Upper lobe of left lung (tissue), 6 donors: ENCODE data around the gene COL11A2. TPM values are rescaled to one million over a fixed set of nuclear protein-coding genes. Genes with fewer than 3 reads are reported as not detected.
A peak's percentile ranks its signal among the peaks of the same experiment; 100 is the strongest.

Experiments used
- ATAC-seq, 2 donors: fragments of 200-7000 bp; cut with Tn5 transposase; one replicate each; pipeline ENCODE4 v1.9.1; 2022; ENCODE audit warnings: mild to moderate bottlenecking in 2 of 2, moderate library complexity in 2 of 2; ENCODE audit not compliant: low FRiP score in 2 of 2
- DNase-seq, 2 donors: peaks; one replicate each; pipeline ENCODE4 v3.0.0-alpha.2; 2019 to 2020
- H3K27ac ChIP-seq, 4 donors: fragments of 200-600 bp; sonication (generic); one replicate each; pipeline ENCODE4 v1.5.1; 2016 to 2019
- H3K27me3 ChIP-seq, 4 donors: fragments of 200-600 bp; sonication (generic); one replicate each; pipeline ENCODE4 v1.5.1; 2017 to 2019
- H3K36me3 ChIP-seq, 4 donors: fragments of 200-600 bp; sonication (generic); one replicate each; pipeline ENCODE4 v1.5.1; 2016 to 2019
- H3K4me1 ChIP-seq, 4 donors: fragments of 200-600 bp; sonication (generic); one replicate each; pipeline ENCODE4 v1.5.1; 2018 to 2019
- H3K4me3 ChIP-seq, 4 donors: fragments of 200-600 bp; sonication (generic); one replicate each; pipeline ENCODE4 v1.5.1; 2017 to 2019; ENCODE audit warnings: mild to moderate bottlenecking in 2 of 4, moderate library complexity in 1 of 4
- H3K9me3 ChIP-seq, 4 donors: fragments of 200-600 bp; sonication (generic); one replicate each; pipeline ENCODE4 v1.5.1; 2018 to 2019
- EP300 ChIP-seq, 4 donors: sonication (generic); formaldehyde crosslinking; IDR thresholded peaks; one replicate each; pipeline ENCODE4 v1.5.1; 2017; ENCODE audit warnings: antibody characterized with exemption in 4 of 4, control low read depth in 2 of 4
- POLR2A ChIP-seq, 4 donors: fragments of 450-650 bp; IDR thresholded peaks; one replicate each; pipeline ENCODE4 v1.5.1; 2016 to 2017; ENCODE audit warnings: antibody characterized with exemption in 4 of 4, mild to moderate bottlenecking in 2 of 4
- POLR2AphosphoS5 ChIP-seq, 2 donors: sonication (generic); formaldehyde crosslinking; IDR thresholded peaks; one replicate each; pipeline ENCODE4 v1.5.1; 2017; ENCODE audit warnings: antibody characterized with exemption in 2 of 2
- WGBS, 2 donors: methylation state at CpG; one replicate each; pipeline ENCODE4 v1.1.5; 2017 to 2018; 5-methylcytosine and 5-hydroxymethylcytosine counted together
- total RNA-seq, 6 donors: library from RNA; depleted of rRNA in 4 of 6; stranded (reverse); fragments of >200 nt in 4 of 6; gene quantifications; one replicate each; pipeline versions ENCODE4 v1.1.0 to v1.2.1, GENCODE V29; 2016 to 2021
- TF ChIP-seq, protein P1 (sequence below), 6 experiments: fragments of 450-650 bp in 4 of 6; fragments of 200-600 bp in 2 of 6; sonication (generic) in 2 of 6; IDR thresholded peaks; one replicate each; pipeline ENCODE4 v1.5.1; 2016 to 2019; ENCODE audit warnings: antibody characterized with exemption in 6 of 6
- donor health status: DM: no; HTN: no; CAD: no; lungs with moderate emphysema.
- donor health status: DM: no; HTN: yes; CAD: no; lungs with severe emphysema.

COL11A2 gene
- total RNA-seq, 6 donors from 2014 or later, result 0.20 to 2.1 (median 0.74) TPM

DNA sequence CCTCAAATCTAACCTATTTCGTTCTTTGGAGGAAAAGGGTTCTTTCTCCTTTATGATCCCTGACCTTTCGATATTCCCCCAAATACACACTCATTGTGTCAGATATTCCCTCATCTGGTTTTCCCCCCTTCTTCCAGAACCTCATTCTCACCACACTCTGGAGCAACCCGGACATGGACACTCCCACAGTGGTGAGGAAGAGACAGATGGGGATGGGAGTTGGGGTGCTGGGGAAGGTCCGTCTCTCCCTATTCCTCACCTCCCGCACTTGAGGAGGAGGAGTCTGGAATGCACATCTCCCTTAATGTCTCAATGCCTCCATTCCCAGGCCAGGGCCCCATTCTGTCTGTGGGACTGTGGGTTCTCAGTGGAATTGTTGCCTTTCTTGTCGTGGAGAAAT is 9.7 kb upstream of the COL11A2 start:
- H3K27me3 ChIP-seq, result no peaks in the 10 kb centered on the region
- ATAC-seq (no peak), DNase-seq (no peak)
- peak overlapping the region in 2 of 4 donors; percentile 97 to 99 for H3K27ac ChIP-seq
- peak overlapping the region in 3 of 4 donors; percentile 69 to 93 (median 85) for H3K4me3 ChIP-seq
- no peak for TF ChIP-seq POLR2AphosphoS5 (IDR thresholded peaks at IDR 0.05)
- no peak for TF ChIP-seq POLR2A (IDR thresholded peaks at IDR 0.05)
- TF ChIP-seq, protein P1, sequence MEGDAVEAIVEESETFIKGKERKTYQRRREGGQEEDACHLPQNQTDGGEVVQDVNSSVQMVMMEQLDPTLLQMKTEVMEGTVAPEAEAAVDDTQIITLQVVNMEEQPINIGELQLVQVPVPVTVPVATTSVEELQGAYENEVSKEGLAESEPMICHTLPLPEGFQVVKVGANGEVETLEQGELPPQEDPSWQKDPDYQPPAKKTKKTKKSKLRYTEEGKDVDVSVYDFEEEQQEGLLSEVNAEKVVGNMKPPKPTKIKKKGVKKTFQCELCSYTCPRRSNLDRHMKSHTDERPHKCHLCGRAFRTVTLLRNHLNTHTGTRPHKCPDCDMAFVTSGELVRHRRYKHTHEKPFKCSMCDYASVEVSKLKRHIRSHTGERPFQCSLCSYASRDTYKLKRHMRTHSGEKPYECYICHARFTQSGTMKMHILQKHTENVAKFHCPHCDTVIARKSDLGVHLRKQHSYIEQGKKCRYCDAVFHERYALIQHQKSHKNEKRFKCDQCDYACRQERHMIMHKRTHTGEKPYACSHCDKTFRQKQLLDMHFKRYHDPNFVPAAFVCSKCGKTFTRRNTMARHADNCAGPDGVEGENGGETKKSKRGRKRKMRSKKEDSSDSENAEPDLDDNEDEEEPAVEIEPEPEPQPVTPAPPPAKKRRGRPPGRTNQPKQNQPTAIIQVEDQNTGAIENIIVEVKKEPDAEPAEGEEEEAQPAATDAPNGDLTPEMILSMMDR (IDR thresholded peaks at IDR 0.05), result no peak
- TF ChIP-seq EP300 (IDR thresholded peaks at IDR 0.05), result no peak
- H3K9me3 ChIP-seq, result no peaks in the 10 kb centered on the region
- H3K4me1 ChIP-seq, result peaks cover 51 to 74% (median 56%) of the 10 kb centered on the region in 4 donors
- peaks cover 12 to 30% (median 21%) of the 10 kb centered on the region in 4 donors for H3K36me3 ChIP-seq
- 82 to 91% methylated on average over 6 of the region's 6 CpGs for WGBS, 2 donors

DNA sequence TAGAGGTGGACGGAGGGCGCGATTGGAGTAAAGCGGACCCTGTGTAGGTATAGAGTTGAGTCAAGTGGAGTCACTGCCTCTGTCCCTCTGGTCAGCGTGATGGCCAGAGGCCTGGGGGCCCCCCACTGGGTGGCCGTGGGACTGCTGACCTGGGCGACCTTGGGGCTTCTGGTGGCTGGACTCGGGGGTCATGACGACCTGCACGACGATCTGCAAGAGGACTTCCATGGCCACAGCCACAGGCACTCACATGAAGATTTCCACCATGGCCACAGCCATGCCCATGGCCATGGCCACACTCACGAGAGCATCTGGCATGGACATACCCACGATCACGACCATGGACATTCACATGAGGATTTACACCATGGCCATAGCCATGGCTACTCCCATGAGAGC is 8.9 kb upstream of the COL11A2 start:
- H3K4me3 ChIP-seq, result peak overlapping the region; percentile 69 to 93 (median 84)
- H3K4me1 ChIP-seq, result peaks cover 49 to 70% (median 54%) of the 10 kb centered on the region in 4 donors
- DNase-seq (peak in 1 of 2 donors; percentile 84), ATAC-seq (peak in 1 of 2 donors; percentile 1)
- H3K9me3 ChIP-seq, result no peaks in the 10 kb centered on the region
- TF ChIP-seq EP300 (IDR thresholded peaks at IDR 0.05), result no peak
- TF ChIP-seq, protein P1 (IDR thresholded peaks at IDR 0.05), result peak in 2 of 6 experiments; percentile 23 to 32
- H3K27ac ChIP-seq, result peak overlapping the region; percentile 97 to 99 (median 98)
- H3K27me3 ChIP-seq, result no peaks in the 10 kb centered on the region
- 0 to 7% methylated on average over 7 to 14 of the region's 14 CpGs for WGBS, 2 donors
- peaks cover 18 to 38% (median 29%) of the 10 kb centered on the region in 4 donors for H3K36me3 ChIP-seq

DNA sequence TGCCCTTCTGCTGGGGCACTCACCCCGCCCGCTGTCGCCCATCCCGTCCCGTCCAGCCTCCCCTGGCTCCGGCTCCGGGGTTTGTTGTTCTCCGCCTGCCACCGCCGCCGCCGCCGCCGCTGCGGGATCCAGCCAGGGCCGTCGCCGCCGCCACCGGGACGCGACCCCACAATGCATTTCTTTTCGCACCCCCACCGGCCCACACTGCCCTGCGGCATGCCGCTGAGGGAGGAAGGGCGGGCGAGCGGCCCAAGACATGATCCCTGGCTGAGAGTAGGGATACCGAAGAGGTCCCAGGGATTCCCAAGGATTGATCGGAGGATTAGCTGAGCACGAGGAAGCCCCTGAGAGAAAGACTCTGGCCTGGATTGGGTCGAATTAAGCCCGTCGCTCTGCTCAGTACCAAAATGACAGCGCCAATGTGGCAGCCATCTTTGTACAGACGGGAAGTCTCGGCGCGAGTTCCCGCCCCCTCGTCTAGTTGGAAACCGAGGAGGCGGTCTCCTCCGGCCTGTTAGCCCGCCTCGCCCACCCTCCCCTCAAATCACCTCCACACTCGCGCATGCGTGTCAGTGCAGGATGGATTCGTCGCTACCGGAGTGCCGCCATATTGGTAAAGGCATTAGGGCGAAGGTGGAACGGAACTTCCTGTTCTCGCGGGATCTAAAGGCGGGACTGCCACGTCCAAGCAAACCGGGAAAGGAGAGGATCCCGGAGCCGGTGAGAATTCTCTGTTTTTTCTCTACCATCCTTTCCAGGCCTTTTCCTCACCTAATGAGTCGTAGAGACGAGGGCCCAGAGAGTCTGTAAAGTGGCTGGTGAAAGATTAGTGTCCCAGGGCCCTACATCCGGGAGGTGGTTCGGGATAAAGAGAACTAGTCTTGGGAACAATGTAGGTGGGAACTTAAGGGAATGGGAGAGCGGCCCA is 8.2 kb upstream of the COL11A2 start, which contains the start of the genes RXRB and SLC39A7:
Gene RXRB (minus strand): TSS at position 447 of the 928 bp plus-strand sequence. CDS start 189 bp downstream, at position 258.
Gene SLC39A7 (plus strand): TSS at position 649 of the 928 bp plus-strand sequence. CDS start 379 bp downstream, outside the sequence.
- WGBS, 2 donors, result 1% methylated on average over 34 to 55 of the region's 68 CpGs
- Histone ChIP-seq H3K9me3 (no peaks in the 10 kb centered on the region), H3K4me3 (peak within 1 kb of the TSS; percentile 69 to 93 (median 84)), H3K27ac (peak within 1 kb of the TSS; percentile 97 to 99 (median 98)), H3K27me3 (no peaks in the 10 kb centered on the region), H3K4me1 (peaks cover 49 to 68% (median 53%) of the 10 kb centered on the region in 4 donors), H3K36me3 (peaks cover 23 to 45% (median 35%) of the 10 kb centered on the region in 4 donors)
- no peak for TF ChIP-seq EP300 (IDR thresholded peaks at IDR 0.05)
- peak in 2 of 4 donors; percentile 79 to 88 for TF ChIP-seq POLR2A (IDR thresholded peaks at IDR 0.05)
- TF ChIP-seq, protein P1 (IDR thresholded peaks at IDR 0.05), result peak in 2 of 6 experiments; percentile 10 to 21
- TF ChIP-seq POLR2AphosphoS5 (IDR thresholded peaks at IDR 0.05), result peak; percentile 76 to 84
- peak; percentile 95 to 99 for DNase-seq
- ATAC-seq, result peak; percentile 93

DNA sequence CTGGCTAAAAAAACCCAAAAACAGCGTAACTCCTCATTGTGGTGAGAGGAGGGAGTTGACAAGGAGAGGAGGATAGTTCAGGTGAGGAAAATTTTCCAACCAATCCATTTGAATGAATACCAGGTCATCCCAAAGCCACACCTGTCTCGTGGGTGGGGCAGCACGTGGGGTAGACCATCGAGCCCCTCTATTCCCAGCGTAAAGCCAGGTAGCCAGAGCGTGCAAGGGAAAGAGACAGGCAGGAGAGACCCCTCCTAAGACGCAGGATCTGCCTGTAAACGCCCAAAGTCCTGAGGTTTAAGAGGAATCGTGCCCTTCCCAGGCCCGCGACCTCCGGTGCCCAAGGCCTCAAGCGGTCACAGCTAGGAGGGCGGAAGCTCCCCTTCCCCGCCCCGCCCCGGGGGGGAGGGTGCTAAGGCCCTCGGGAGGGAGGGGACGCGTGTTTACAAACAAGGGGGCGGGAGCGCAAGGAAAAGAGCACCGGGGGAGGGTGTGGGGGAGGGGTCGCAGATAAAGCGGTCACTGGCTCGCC is 7.5 kb upstream of the COL11A2 start:
- ATAC-seq (peak; percentile 8 to 65), DNase-seq (peak; percentile 81 to 93)
- Histone ChIP-seq H3K36me3 (peaks cover 25 to 52% (median 42%) of the 10 kb centered on the region in 4 donors), H3K4me3 (peak overlapping the region; percentile 69 to 93 (median 84)), H3K9me3 (no peaks in the 10 kb centered on the region), H3K27ac (peak overlapping the region; percentile 97 to 99 (median 98)), H3K4me1 (peaks cover 42 to 60% (median 46%) of the 10 kb centered on the region in 4 donors), H3K27me3 (no peaks in the 10 kb centered on the region)
- TF ChIP-seq POLR2AphosphoS5 (IDR thresholded peaks at IDR 0.05), result no peak
- no peak for TF ChIP-seq EP300 (IDR thresholded peaks at IDR 0.05)
- TF ChIP-seq POLR2A (IDR thresholded peaks at IDR 0.05), result no peak
- TF ChIP-seq, protein P1 (IDR thresholded peaks at IDR 0.05), result no peak
- WGBS, 2 donors, result 4% methylated on average over 13 to 26 of the region's 26 CpGs
